Stimulated activated CD8-positive, alpha-beta memory T cell treated with anti-CD3 and anti-CD28 coated beads, Interleukin-12 subunit alpha, Interleukin-12 subunit beta, amount 100 ng/mL, for 24 hours (primary cell): ENCODE results near the gene RAB11FIP5.
"Not testable (repeated sequence)": the region's sequence is repeated elsewhere in the genome, so short reads cannot be mapped to it uniquely, and the experiment has no call there.

ENCODE experiments used
- DNase-seq: peaks from one replicate; pipeline ENCODE4 v3.0.0-alpha.2; 2020; ENCODE audit errors: extremely low read depth

Gene RAB11FIP5, protein sequence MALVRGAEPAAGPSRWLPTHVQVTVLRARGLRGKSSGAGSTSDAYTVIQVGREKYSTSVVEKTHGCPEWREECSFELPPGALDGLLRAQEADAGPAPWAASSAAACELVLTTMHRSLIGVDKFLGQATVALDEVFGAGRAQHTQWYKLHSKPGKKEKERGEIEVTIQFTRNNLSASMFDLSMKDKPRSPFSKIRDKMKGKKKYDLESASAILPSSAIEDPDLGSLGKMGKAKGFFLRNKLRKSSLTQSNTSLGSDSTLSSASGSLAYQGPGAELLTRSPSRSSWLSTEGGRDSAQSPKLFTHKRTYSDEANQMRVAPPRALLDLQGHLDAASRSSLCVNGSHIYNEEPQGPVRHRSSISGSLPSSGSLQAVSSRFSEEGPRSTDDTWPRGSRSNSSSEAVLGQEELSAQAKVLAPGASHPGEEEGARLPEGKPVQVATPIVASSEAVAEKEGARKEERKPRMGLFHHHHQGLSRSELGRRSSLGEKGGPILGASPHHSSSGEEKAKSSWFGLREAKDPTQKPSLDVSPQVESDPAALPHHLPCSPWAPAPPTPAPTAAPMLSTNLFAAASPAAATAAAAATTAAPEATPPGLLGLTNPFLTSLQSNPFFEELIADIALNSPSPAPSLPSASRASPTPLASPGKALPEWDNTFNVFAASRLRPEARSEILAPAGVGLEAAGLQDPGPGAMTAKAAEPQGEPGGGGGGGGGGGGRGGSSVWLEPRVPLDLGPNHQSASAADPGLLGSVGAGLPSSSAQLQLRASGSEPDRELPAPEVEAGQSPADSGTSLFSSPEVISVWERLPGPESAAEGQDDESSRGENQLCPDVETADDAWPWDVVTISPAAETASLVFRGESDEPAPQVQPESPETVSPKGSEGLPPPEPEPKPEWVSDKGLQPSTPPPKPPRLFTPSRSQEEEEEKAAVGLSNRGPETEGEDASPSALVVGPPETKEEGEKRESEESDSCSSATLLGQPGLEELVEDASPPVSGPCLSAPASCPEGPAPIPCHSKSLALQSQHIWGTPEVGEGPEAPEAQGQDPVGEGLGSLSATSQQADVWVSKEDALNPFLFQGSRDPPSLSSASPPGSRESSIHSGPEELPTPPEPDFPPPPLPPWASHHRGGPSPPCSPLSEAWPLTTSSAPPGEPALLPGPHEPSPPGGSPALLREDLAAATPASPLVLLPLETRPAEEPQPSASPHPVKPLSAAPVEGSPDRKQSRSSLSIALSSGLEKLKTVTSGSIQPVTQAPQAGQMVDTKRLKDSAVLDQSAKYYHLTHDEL (N-terminal part only)

DNA sequence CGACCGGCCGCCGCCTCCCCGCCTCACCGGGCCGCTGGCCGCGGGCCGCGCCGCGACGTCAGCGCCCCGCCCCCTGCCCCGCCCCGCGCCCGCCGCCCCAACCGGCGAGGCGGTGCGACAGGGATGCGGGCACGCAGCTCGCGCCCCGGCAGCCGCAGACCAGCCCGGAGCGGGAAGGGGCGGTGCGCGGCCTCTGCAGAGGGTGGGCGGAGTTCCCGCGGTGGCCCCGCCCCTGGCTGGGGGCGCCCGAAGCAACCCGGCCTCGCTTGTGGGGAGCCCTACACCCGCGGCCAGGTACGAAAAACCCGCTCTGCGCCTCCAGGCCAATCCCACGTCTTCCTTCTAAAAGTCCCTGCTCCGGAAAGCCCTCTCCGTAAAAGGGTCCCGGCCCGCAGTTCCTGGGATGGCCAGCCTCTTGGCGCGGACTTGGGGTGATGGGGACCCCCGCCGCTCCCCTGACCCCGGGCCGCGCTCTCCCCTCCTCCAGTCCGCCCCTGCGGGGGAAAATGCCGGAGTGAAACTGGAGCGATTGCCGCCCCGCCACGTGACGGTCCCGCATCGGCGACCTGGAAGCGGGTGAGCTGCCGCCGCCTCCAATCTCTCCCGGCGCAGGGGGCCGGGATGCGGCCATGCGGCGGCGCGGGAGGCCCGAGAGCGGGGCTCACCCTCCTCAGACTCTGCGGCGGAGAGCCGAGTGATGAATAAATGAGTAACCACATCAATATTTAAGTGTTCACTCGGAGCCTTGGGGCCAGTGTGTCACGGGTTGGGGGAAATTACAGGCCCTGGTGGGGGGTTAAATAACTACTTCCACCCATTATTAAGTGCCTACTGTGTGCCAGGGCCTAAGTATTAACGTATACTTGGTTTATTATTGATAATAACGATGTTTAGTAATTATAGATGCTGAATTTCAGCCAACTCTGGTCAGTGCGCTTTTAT lies at the start of gene RAB11FIP5:
TSS of gene RAB11FIP5 (minus strand) at position 36 of the 942 bp plus-strand sequence. CDS start 171 bp downstream, outside the sequence.
- DNase-seq: peak; percentile 32

DNA sequence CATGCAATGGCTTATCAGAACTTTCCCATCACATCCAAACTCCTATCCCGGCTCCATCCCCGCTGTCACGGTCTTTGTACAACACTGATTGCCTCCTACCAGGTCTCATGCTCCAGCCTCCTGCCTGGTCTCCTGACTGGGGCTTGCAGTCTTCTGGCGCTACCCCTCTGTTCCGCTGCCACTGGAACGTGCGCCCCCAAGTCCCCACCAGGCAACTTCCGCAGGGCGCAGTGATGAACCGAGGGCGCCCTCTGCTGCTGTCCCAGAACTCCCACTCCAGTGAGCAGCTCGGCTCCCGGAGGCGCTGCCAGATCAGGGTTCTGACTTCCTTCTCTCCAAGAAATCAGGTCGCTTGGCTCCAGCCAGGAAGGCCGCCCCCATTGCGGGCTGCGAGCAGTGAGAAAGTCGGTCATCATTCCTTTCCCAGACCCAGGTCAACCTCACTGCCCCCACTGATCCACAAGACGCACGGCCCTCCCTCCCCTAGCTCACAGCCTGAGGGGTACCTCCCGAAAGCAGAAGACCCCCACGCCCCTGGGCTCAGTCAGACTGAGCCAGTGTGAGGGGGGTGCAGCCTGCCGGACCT lies 43.9 kb upstream of the RAB11FIP5 start:
- no peak for DNase-seq

DNA sequence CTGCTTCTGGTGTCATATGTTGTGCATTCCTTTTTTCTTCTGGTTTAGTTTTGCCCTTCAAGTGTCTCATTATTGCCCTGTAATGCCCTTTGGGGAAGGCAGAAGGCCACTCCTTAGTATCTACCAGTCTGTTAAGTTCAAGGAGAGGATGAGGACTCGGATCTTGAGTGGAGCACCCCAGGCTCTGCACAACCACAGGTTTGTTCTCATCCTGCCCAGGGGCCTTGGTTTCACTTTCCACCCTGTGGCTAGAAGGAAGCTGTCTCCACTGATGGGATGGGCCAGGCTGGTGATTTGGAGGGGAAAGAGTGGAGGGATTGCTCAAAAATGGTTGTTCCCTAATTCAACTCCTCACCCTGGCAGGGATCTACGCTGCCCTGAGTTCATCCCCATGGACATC lies 30.2 kb upstream of the RAB11FIP5 start:
- DNase-seq: no peak

GRCh38 chr2:73141896-73142295 lies 29.1 kb upstream of the RAB11FIP5 start:
- no peak for DNase-seq

GRCh38 chr2:73135236-73135635 lies 22.5 kb upstream of the RAB11FIP5 start:
- no peak for DNase-seq

DNA sequence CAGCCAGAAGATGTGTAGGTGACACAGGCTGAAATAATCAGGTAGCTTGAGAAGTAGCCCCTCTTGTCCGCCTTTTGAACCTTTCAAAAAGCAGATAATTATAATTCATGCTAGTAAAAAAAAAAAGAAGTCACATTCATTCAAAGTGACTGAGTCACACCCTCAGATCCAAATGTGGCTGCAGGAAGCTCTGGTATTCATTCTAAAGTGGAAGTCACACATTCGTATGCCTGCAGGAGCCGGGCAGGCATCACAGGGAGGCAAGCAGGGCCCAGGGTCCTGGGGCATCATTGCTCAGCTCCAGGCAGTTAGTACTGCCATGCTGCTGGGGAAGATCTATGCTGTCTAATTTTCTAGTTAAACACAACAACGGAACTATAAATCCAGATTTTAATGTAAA lies 21.7 kb upstream of the RAB11FIP5 start:
- DNase-seq: no peak

- no peak for DNase-seq
Measured at GRCh38 chr2:73133566-73134197, 20.9 kb upstream of the RAB11FIP5 start.

DNA sequence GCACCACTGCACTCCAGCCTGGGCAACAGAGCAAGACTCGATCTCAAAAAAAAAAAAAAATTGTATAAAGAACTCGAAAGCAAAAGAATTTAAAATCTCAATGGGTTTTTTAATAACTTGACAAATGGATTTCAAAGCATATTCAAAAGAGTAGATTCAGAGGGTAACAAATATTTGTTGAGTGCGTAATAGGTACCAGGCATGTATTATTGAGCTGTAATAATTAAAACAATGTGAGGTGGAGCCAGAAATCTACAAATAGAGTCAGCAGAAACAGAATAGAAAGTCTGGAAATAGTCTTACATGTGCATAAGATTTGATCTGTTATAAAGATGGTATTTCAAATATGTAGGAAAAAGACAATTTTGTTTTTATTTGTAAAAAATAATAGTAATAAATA lies 19.1 kb upstream of the RAB11FIP5 start:
- no peak for DNase-seq

- DNase-seq: no peak
Measured at GRCh38 chr2:73130790-73131189, 18.0 kb upstream of the RAB11FIP5 start.

- DNase-seq: no peak
Measured at GRCh38 chr2:73128841-73129535, 16.2 kb upstream of the RAB11FIP5 start.

DNA sequence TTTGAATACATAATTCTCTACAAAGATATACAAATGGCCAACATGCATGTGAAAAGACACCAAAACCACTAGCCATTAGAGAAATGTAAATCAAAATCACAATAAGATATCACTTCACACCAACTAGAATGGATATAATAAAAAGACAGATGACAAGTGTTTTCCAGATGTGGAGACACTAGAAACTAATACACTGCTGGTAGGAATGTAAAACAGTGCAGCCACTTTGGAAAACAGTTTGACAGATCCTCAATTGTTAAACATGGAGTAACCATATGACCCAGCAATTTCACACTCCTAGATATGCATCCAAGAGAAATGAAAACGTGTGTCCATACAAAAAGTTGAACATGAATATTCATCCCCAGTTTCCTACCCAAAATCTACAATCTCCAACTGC lies 9.8 kb upstream of the RAB11FIP5 start:
- no peak for DNase-seq

DNA sequence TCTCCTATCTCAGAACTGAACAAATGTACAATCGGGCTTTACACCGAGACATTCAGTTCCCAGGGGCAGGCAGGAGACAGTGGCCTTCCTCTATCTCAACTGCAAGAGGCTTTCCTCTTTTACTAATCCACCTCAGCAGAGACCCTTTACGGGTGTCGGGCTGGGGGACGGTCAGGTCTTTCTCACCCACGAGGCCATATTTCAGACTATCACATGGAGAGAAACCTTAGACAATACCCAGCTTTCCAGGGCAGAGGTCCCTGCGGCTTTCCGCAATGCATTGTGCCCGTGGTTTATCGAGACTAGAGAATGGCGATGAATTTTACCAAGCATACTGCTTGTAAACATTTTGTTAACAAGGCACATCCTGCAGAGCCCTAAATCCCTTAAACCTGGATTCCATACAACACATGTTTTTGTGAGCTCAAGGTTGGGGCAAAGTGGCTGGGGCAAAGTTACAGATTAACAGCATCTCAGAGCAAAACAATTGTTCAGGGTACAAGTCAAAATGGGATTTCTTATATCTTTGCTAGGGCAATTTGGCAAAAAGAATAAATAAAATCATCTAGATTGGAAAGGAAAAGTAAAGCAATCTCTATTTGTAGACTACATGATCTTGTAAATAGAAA lies 7.0 kb upstream of the RAB11FIP5 start:
- DNase-seq: not testable (repeated sequence)

DNA sequence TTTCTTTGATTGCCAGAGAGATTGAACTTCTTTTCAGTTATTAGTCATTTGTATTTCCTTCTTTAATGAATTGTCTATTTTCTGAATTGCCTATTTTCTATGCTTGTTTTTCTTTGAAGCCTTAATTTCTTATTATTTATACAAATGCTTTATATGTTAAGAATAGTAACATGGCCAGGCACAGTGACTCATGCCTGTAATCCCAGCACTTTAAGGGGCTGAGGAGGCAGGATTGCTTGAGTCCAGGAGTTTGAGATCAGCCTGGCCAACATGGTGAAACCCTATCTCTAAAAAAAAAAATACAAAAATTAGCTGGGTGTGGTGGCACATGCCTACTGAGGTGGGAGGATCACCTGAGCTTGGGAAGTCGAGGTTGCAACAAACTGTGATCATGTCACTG lies 4.7 kb upstream of the RAB11FIP5 start:
- no peak for DNase-seq

DNA sequence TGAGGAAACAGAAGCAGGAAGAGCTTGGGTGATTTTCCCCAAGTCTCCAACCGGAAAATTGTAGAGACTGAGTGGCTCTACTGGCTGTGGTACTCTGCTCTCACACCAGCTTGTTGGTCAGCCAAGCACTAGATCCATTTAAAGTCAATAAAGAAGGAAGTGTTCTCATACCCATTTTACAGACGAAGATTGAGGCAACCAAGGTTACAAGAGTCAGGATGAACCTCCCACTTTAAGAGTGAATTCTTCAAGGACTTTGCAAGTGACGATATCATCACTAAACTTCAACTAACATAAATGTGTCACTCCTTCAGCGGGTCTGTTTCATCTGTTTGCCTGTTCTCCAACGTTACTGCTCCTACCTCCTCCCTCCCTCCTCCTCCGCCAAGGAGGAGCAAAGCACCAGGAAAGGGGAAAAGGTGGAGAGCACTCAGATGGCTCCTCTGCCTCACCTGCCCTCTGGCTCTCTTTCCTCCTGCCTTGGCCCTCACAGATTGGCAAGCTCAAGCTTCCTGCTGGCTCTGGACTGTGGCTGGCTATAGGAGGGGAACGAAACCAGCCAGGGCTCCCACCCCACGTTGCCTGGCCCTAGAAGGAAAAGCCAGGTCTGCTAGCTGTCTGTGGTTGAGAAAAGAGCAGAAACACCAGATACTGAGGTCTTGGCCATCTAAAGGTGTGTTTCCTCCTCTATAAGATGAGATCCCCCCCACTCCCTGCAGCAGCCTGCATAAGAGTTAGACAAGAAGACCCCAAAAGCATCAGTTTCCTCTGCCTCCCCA lies 3.6 kb upstream of the RAB11FIP5 start:
- no peak for DNase-seq

- DNase-seq: no peak
Measured at GRCh38 chr2:73114273-73114867, 1.6 kb upstream of the RAB11FIP5 start.

DNA sequence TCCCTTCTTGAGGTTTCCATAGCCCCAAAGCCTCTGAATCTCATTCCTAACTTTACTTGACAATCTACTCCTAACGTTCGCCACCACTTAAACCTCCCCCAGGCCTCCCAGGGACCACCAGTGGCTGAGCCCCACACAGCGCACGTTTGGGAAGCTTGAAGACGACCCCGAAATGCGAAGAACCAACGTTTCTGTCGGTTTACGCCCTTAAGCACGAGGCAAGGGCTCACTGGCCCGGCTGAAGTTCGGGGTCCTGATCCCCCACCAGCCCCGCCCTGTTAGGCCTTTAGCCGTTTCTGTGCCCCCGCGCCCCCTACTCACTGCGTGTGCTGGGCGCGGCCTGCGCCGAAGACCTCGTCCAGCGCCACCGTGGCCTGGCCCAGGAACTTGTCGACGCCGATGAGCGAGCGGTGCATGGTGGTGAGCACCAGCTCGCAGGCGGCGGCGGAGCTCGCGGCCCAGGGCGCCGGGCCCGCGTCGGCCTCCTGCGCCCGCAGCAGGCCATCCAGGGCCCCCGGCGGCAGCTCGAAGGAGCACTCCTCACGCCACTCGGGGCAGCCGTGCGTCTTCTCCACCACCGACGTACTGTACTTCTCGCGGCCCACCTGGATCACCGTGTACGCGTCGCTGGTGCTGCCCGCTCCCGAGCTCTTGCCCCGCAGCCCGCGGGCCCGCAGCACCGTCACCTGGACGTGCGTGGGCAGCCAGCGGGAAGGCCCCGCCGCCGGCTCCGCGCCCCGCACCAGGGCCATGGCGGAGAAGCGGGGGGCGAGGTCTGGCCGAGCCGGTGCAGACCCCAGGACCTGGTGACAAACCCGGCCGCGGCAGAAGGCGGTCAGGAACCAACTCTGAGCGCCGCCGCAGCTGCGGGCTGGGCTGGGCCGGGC lies 479 bp downstream of the RAB11FIP5 start:
- DNase-seq: no peak
